Astrocyte (in vitro differentiated cells and primary cell): ENCODE data around the gene USHBP1. TPM values are rescaled to one million over a fixed set of nuclear protein-coding genes. Genes with fewer than 3 reads are reported as not detected.

Source experiments
- DNase-seq: peaks from one replicate; pipeline ENCODE4 v3.0.0-alpha.2; 2010; ENCODE audit warnings: low read depth
- FAIRE-seq: peaks from 2 replicates; lab custom pipeline; 2011; peaks lifted over from hg19 to GRCh38; lab: Jason Lieb, UNC
- H2AFZ ChIP-seq: 2 replicates; pipeline ENCODE4 v1.6.0; 2012; ENCODE audit warnings: low read depth, low read length, inconsistent platforms
- H3K27ac ChIP-seq: 2 replicates; pipeline ENCODE4 v1.5.1; 2011; ENCODE audit warnings: low read depth, low read length, inconsistent platforms
- H3K27me3 ChIP-seq: 2 replicates; pipeline ENCODE4 v1.6.0; 2011; ENCODE audit warnings: low read length, inconsistent platforms; ENCODE audit not compliant: insufficient read depth
- H3K36me3 ChIP-seq: 2 replicates; pipeline ENCODE4 v1.5.1; 2011; ENCODE audit warnings: low read length, inconsistent platforms; ENCODE audit not compliant: insufficient read depth
- H3K4me1 ChIP-seq: 2 replicates; pipeline ENCODE4 v1.5.1; 2011; ENCODE audit warnings: low read length, inconsistent platforms; ENCODE audit not compliant: insufficient read depth
- H3K4me2 ChIP-seq: 2 replicates; pipeline ENCODE4 v1.6.0; 2012; ENCODE audit warnings: low read length, inconsistent platforms
- H3K4me3 ChIP-seq: 2 replicates; pipeline ENCODE4 v1.5.1; 2011; ENCODE audit warnings: low read depth, mild to moderate bottlenecking, low read length, inconsistent platforms; ENCODE audit not compliant: insufficient read depth
- H3K79me2 ChIP-seq: 2 replicates; pipeline ENCODE4 v1.6.0; 2012; ENCODE audit warnings: mild to moderate bottlenecking, low read length, inconsistent platforms; ENCODE audit not compliant: insufficient read depth
- H3K9ac ChIP-seq: 2 replicates; pipeline ENCODE4 v1.6.0; 2012; ENCODE audit warnings: mild to moderate bottlenecking, low read length, inconsistent platforms
- H3K9me3 ChIP-seq: 2 replicates; pipeline ENCODE4 v1.5.1; 2012; ENCODE audit warnings: low read depth, mild to moderate bottlenecking, low read length, inconsistent platforms; ENCODE audit not compliant: insufficient read depth
- H4K20me1 ChIP-seq: 2 replicates; pipeline ENCODE4 v1.6.0; 2012; ENCODE audit warnings: low read length, inconsistent platforms; ENCODE audit not compliant: insufficient read depth
- H3K27ac Mint-ChIP-seq: one replicate; pipeline ENCODE4 v1.8.0; 2021; ENCODE audit warnings: mild to moderate bottlenecking, mixed read lengths; ENCODE audit not compliant: unreplicated experiment
- H3K27me3 Mint-ChIP-seq: one replicate; pipeline ENCODE4 v1.8.0; 2021; ENCODE audit warnings: low read depth, mixed read lengths; ENCODE audit not compliant: unreplicated experiment
- H3K36me3 Mint-ChIP-seq: one replicate; pipeline ENCODE4 v1.8.0; 2021; ENCODE audit warnings: low read depth, mixed read lengths; ENCODE audit not compliant: unreplicated experiment
- H3K4me1 Mint-ChIP-seq: one replicate; pipeline ENCODE4 v1.8.0; 2021; ENCODE audit warnings: low read depth, mixed read lengths; ENCODE audit not compliant: unreplicated experiment
- H3K4me3 Mint-ChIP-seq: one replicate; pipeline ENCODE4 v1.8.0; 2021; ENCODE audit warnings: mild to moderate bottlenecking, moderate library complexity, mixed read lengths; ENCODE audit not compliant: unreplicated experiment
- H3K9me3 Mint-ChIP-seq: one replicate; pipeline ENCODE4 v1.8.0; 2021; ENCODE audit warnings: mild to moderate bottlenecking, mixed read lengths; ENCODE audit not compliant: unreplicated experiment
- EZH2 ChIP-seq: IDR thresholded peaks from 2 replicates; pipeline ENCODE4 v1.6.1; 2012; ENCODE audit warnings: mild to moderate bottlenecking, low read length, inconsistent platforms; ENCODE audit not compliant: insufficient read depth
- total RNA-seq: library from RNA; stranded (reverse); gene quantifications from 2 replicates; pipeline ENCODE4 v1.2.1, GENCODE V29; 2021
- TF ChIP-seq, protein P1 (sequence below): IDR thresholded peaks from 2 replicates; pipeline ENCODE4 v1.5.1; 2011; ENCODE audit warnings: low read depth, mild to moderate bottlenecking, inconsistent platforms, low read length, moderate library complexity; ENCODE audit not compliant: insufficient read depth

Gene USHBP1
- total RNA-seq, 1 donor from 2014 or later: 0.27 TPM

DNA sequence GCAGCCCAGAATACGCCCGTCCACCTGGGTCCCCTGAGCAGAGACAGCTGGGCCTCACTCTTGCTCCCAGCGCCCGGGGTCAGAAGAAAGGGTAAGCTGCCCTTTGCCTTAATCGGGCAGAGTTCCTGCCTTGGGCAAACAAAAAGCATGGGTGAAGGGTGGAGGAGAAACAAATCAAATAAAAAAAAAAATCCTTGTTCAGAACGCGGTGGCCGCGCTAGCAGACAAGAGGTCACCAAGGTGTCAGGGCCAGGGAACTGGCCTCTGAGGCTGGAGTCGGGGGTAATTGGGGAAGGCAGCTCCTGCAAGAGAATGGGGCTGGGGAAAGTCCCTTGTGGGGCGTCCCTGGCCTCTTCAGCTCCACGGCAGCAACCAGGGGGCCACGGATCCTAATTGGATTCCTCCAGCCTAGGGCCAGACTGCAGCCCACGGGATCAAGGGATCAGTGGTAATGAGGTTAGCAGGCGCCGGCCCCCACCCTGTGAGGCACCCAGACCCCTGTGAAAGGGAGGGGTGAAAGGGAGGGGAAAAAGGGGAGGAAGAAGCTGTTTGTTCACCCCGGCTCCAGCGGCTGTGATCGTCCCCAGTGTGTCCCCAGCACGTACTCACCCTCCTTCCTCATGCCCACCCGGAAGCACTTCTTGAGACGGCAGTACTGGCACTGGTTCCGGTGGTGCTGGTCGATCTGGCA lies 24.3 kb downstream of the USHBP1 start:
- Histone ChIP-seq H3K27ac (no peak overlapping the region), H3K9ac (no peak overlapping the region), H2AFZ (no peak overlapping the region), H3K4me2 (no peak overlapping the region), H4K20me1 (peaks cover 29% of the 10 kb centered on the region), H3K79me2 (peaks cover 34% of the 10 kb centered on the region), H3K4me1 (peaks cover 11% of the 10 kb centered on the region), H3K4me3 (no peak overlapping the region), H3K36me3 (no peaks in the 10 kb centered on the region), H3K27me3 (no peaks in the 10 kb centered on the region), H3K9me3 (no peaks in the 10 kb centered on the region)
- Mint-ChIP-seq H3K27ac (no peak overlapping the region), H3K27me3 (no peaks in the 10 kb centered on the region), H3K9me3 (no peaks in the 10 kb centered on the region), H3K4me1 (peaks cover 7% of the 10 kb centered on the region), H3K4me3 (no peak overlapping the region), H3K36me3 (peaks cover 15% of the 10 kb centered on the region)
- FAIRE-seq (no peak), DNase-seq (no peak)
- TF ChIP-seq, protein P1, sequence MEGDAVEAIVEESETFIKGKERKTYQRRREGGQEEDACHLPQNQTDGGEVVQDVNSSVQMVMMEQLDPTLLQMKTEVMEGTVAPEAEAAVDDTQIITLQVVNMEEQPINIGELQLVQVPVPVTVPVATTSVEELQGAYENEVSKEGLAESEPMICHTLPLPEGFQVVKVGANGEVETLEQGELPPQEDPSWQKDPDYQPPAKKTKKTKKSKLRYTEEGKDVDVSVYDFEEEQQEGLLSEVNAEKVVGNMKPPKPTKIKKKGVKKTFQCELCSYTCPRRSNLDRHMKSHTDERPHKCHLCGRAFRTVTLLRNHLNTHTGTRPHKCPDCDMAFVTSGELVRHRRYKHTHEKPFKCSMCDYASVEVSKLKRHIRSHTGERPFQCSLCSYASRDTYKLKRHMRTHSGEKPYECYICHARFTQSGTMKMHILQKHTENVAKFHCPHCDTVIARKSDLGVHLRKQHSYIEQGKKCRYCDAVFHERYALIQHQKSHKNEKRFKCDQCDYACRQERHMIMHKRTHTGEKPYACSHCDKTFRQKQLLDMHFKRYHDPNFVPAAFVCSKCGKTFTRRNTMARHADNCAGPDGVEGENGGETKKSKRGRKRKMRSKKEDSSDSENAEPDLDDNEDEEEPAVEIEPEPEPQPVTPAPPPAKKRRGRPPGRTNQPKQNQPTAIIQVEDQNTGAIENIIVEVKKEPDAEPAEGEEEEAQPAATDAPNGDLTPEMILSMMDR: no peak
- TF ChIP-seq EZH2: no peak

DNA sequence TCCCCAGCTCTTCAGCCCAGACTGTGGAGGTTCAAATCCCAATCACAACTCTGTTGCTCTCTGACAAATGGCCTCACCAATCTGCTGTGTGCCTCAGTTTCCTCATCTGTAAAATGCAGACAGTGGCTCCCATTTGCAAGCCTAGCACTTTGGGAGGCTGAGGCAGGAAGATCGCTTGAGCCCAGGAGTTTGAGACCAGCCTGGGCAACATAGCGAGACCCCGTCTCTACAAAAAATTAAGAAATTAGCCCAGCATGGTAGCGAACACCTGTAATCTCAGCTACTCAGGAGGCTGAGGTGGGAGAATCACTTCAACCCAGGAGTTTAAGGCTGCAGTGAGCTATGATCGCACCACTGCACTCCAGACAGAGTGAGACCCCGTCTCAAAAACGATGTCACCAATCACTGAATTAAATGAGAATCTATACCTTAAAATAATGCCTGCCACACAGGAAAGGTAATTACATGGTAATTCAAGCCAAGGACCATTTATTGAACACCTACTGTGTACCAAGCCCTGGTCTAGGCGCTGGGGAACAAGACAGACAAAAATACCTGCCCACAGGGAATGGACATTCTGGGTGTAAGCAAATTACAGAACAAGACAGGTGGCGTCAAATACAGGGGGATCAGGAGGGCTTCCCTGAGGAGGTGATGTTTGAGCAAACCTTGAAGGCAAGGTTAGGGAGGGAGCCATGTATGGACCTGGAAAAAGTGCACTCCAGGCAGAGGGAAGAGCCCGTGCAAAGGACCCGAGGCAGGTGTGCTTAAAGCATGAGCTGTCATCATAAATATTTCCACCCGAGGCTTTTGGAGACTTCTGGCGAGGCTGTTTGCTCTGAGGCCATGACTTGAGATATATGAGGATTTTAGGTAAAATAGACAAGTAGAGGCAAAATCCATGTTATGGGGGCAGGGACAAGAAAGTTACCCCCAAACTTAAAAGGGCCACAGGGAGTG lies 26.5 kb downstream of the USHBP1 start:
- Histone ChIP-seq H3K4me2 (no peak overlapping the region), H3K9me3 (no peaks in the 10 kb centered on the region), H3K4me1 (peaks cover 14% of the 10 kb centered on the region), H3K36me3 (no peaks in the 10 kb centered on the region), H3K79me2 (peaks cover 31% of the 10 kb centered on the region), H3K27ac (no peak overlapping the region), H3K27me3 (no peaks in the 10 kb centered on the region), H3K4me3 (no peak overlapping the region), H3K9ac (no peak overlapping the region), H4K20me1 (peaks cover 42% of the 10 kb centered on the region), H2AFZ (no peak overlapping the region)
- FAIRE-seq: no peak
- Mint-ChIP-seq H3K27me3 (no peaks in the 10 kb centered on the region), H3K36me3 (peaks cover 15% of the 10 kb centered on the region), H3K4me3 (peak overlapping the region; percentile 34), H3K27ac (no peak overlapping the region), H3K4me1 (peaks cover 4% of the 10 kb centered on the region), H3K9me3 (no peaks in the 10 kb centered on the region)
- TF ChIP-seq EZH2: no peak
- TF ChIP-seq, protein P1: no peak
- DNase-seq: no peak
